DND-41 (cell line): ENCODE results near the gene DEFB132.

Source experiments
- EZH2 ChIP-seq: IDR thresholded peaks from 3 replicates; pipeline ENCODE4 v1.6.1; 2012; ENCODE audit warnings: borderline replicate concordance, low read depth, mild to moderate bottlenecking, moderate library complexity, low read length, inconsistent platforms; ENCODE audit not compliant: severe bottlenecking
- TF ChIP-seq, protein P1 (sequence below): IDR thresholded peaks from 2 replicates; pipeline ENCODE4 v1.5.1; 2012; ENCODE audit warnings: borderline replicate concordance, low read length, moderate library complexity, mild to moderate bottlenecking; ENCODE audit not compliant: poor library complexity, severe bottlenecking; ENCODE audit errors: extremely low read depth

DNA sequence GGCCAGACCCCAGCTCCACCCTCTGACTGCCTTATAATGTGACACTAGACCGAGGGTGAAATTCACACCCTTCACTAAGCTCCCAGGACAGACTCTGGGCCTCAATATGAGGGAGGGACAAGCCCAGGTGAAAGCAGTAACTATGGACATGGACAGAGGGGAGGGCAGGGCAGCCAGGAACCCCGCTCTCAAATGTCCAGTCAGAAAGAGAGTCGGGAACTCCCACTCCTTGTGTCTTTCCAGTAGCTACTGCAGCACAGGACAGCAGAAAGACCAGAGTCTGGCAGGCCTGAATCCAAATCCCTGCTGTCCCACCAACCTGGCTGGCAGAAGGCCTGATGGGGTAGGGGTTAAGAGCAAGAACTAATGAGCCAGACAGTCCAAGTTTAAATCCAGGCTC is 26.6 kb downstream of the DEFB132 start:
- TF ChIP-seq, protein P1, sequence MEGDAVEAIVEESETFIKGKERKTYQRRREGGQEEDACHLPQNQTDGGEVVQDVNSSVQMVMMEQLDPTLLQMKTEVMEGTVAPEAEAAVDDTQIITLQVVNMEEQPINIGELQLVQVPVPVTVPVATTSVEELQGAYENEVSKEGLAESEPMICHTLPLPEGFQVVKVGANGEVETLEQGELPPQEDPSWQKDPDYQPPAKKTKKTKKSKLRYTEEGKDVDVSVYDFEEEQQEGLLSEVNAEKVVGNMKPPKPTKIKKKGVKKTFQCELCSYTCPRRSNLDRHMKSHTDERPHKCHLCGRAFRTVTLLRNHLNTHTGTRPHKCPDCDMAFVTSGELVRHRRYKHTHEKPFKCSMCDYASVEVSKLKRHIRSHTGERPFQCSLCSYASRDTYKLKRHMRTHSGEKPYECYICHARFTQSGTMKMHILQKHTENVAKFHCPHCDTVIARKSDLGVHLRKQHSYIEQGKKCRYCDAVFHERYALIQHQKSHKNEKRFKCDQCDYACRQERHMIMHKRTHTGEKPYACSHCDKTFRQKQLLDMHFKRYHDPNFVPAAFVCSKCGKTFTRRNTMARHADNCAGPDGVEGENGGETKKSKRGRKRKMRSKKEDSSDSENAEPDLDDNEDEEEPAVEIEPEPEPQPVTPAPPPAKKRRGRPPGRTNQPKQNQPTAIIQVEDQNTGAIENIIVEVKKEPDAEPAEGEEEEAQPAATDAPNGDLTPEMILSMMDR = no peak
- TF ChIP-seq EZH2 = no peak
